Mesenchymal stem cell (in vitro differentiated cells and primary cell): Measurements from ENCODE around the gene ZFYVE9.

Experiments used
- DNase-seq: peaks from one replicate; pipeline ENCODE4 v3.0.0-alpha.2; 2013
- H2AFZ ChIP-seq: one replicate; pipeline ENCODE4 v1.6.1; 2013; ENCODE audit warnings: low read depth, mild to moderate bottlenecking, control low read depth, inconsistent platforms, low read length, moderate library complexity
- H2AK5ac ChIP-seq: 2 replicates; pipeline ENCODE4 v1.6.1; 2013; ENCODE audit warnings: low read length, moderate library complexity, mild to moderate bottlenecking, inconsistent platforms; ENCODE audit not compliant: severe bottlenecking
- H2BK120ac ChIP-seq: one replicate; pipeline ENCODE4 v1.6.1; 2013; ENCODE audit warnings: low read depth, mild to moderate bottlenecking, inconsistent platforms, low read length, moderate library complexity
- H2BK12ac ChIP-seq, 2 experiments: one replicate each; pipeline ENCODE4 v1.6.1; 2013; ENCODE audit warnings: inconsistent platforms in 2 of 2, low read length in 2 of 2, mild to moderate bottlenecking in 2 of 2, moderate library complexity in 2 of 2, control low read depth in 1 of 2
- H2BK15ac ChIP-seq: one replicate; pipeline ENCODE4 v1.6.1; 2013; ENCODE audit warnings: mild to moderate bottlenecking, low read depth, inconsistent platforms; ENCODE audit not compliant: poor library complexity, severe bottlenecking
- H2BK5ac ChIP-seq: 2 replicates; pipeline ENCODE4 v1.6.1; 2013; ENCODE audit warnings: low read depth, mild to moderate bottlenecking, low read length, control low read depth, inconsistent platforms; ENCODE audit not compliant: poor library complexity, severe bottlenecking
- H3K14ac ChIP-seq, 2 experiments: one replicate each; pipeline ENCODE4 v1.6.1; 2013; ENCODE audit warnings: inconsistent platforms in 2 of 2, low read length in 2 of 2, control low read depth in 1 of 2, mild to moderate bottlenecking in 1 of 2, moderate library complexity in 1 of 2
- H3K18ac ChIP-seq, 2 experiments: one replicate each; pipeline ENCODE4 v1.6.1; 2013; ENCODE audit warnings: inconsistent platforms in 2 of 2, low read length in 2 of 2, control low read depth in 1 of 2, low read depth in 1 of 2, mild to moderate bottlenecking in 1 of 2
- H3K23ac ChIP-seq, 2 experiments: one replicate each; pipeline ENCODE4 v1.6.1; 2013; ENCODE audit warnings: inconsistent platforms in 2 of 2, low read length in 2 of 2, mild to moderate bottlenecking in 2 of 2, moderate library complexity in 2 of 2, control low read depth in 1 of 2
- H3K27ac ChIP-seq: 2 replicates; pipeline ENCODE4 v1.5.1; 2013; ENCODE audit warnings: mild to moderate bottlenecking, moderate library complexity, low read length, control low read depth, inconsistent platforms; ENCODE audit not compliant: poor library complexity, severe bottlenecking
- H3K27me3 ChIP-seq, 2 experiments: 2 replicates each; pipeline versions ENCODE4 v1.6.1 to v1.7.0; 2013; ENCODE audit warnings: low read length in 2 of 2, mild to moderate bottlenecking in 2 of 2, moderate library complexity in 2 of 2, control low read depth in 1 of 2, inconsistent platforms in 1 of 2; ENCODE audit not compliant: control insufficient read depth in 1 of 2, insufficient read depth in 1 of 2
- H3K36me3 ChIP-seq, 2 experiments: 2 replicates each; pipeline versions ENCODE4 v1.6.1 to v1.7.0; 2013; ENCODE audit warnings: low read length in 2 of 2, control low read depth in 1 of 2, inconsistent platforms in 1 of 2, low read depth in 1 of 2, mild to moderate bottlenecking in 1 of 2; ENCODE audit not compliant: insufficient read depth in 2 of 2, control insufficient read depth in 1 of 2
- H3K4ac ChIP-seq, 2 experiments: one replicate each; pipeline ENCODE4 v1.6.1; 2013; ENCODE audit warnings: inconsistent platforms in 2 of 2, low read length in 2 of 2, mild to moderate bottlenecking in 2 of 2, moderate library complexity in 2 of 2, control low read depth in 1 of 2, low read depth in 1 of 2
- H3K4me1 ChIP-seq: 2 replicates; pipeline ENCODE4 v1.6.1; 2013; ENCODE audit warnings: low read depth, low read length, control low read depth; ENCODE audit not compliant: control insufficient read depth, insufficient read depth
- H3K4me2 ChIP-seq: 2 replicates; pipeline ENCODE4 v1.6.1; 2013; ENCODE audit warnings: low read length, mild to moderate bottlenecking, inconsistent platforms; ENCODE audit not compliant: poor library complexity, severe bottlenecking
- H3K4me3 ChIP-seq, 2 experiments: 2 replicates each; pipeline versions ENCODE4 v1.5.1 to v1.7.0; 2013; ENCODE audit warnings: low read length in 2 of 2, mild to moderate bottlenecking in 2 of 2, control low read depth in 1 of 2, low read depth in 1 of 2; ENCODE audit not compliant: insufficient read depth in 1 of 2
- H3K79me1 ChIP-seq: replicated peaks from 2 replicates; pipeline ENCODE4 v1.6.1; 2013; ENCODE audit warnings: mild to moderate bottlenecking, control low read depth, low read length, inconsistent platforms; ENCODE audit not compliant: poor library complexity, severe bottlenecking
- H3K9ac ChIP-seq: 2 replicates; pipeline ENCODE4 v1.7.0; 2013; ENCODE audit warnings: mild to moderate bottlenecking, low read length, moderate library complexity
- H3K9me3 ChIP-seq: 2 replicates; pipeline ENCODE4 v1.7.0; 2013; ENCODE audit warnings: mild to moderate bottlenecking, low read length; ENCODE audit not compliant: control insufficient read depth
- H4K8ac ChIP-seq: one replicate; pipeline ENCODE4 v1.6.1; 2013; ENCODE audit warnings: inconsistent platforms, mild to moderate bottlenecking, low read length, moderate library complexity
- H4K91ac ChIP-seq: one replicate; pipeline ENCODE4 v1.6.1; 2013; ENCODE audit warnings: mild to moderate bottlenecking, low read length, inconsistent platforms
- WGBS: methylation state at CpG from one replicate; pipeline ENCODE4 v1.1.7; 2013; ENCODE audit warnings: mixed read lengths; 5-methylcytosine and 5-hydroxymethylcytosine counted together

Gene ZFYVE9

DNA sequence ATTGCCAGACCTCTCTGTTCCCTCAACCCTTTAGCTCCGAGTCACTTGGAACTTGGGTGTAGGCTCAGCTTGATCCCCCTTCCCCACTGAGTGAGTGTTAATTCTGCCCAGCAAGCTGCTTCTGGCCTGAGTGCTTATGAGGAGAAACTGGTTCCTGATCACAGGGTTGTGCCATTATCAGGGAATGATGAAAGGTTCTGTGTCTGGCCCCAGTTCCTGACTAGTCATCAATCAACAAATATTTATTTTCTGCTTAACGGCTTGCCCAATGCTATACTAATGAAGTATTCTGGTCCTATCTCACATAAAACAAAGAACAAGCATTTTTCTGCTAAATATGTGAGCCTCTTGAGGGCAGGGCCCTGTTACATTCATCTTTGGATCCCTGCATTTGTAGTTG is 203.4 kb downstream of the ZFYVE9 start:
- no peak overlapping the region for H3K23ac ChIP-seq
- no peak overlapping the region for H2BK12ac ChIP-seq
- H2AFZ ChIP-seq: no peak overlapping the region
- H3K18ac ChIP-seq: no peak overlapping the region
- 91% methylated on average over 1 of the region's 2 CpGs for WGBS
- H3K36me3 ChIP-seq: peaks cover 10 to 25% of the 10 kb centered on the region in 2 experiments
- no peak overlapping the region for H3K9ac ChIP-seq
- H4K91ac ChIP-seq: no peak overlapping the region
- no peak overlapping the region for H2BK15ac ChIP-seq
- H3K4me2 ChIP-seq: no peak overlapping the region
- H3K14ac ChIP-seq: no peak overlapping the region
- no peak overlapping the region for H2BK5ac ChIP-seq
- no peak overlapping the region for H3K4me3 ChIP-seq
- H3K79me1 ChIP-seq: no peaks in the 10 kb centered on the region
- no peak overlapping the region for H2AK5ac ChIP-seq
- no peaks in the 10 kb centered on the region for H3K9me3 ChIP-seq
- H3K27ac ChIP-seq: no peak overlapping the region
- no peaks in the 10 kb centered on the region for H3K27me3 ChIP-seq
- peaks cover 2% of the 10 kb centered on the region for H3K4me1 ChIP-seq
- no peak overlapping the region for H2BK120ac ChIP-seq
- H3K4ac ChIP-seq: no peak overlapping the region
- H4K8ac ChIP-seq: peak overlapping the region; percentile 7
- no peak for DNase-seq

DNA sequence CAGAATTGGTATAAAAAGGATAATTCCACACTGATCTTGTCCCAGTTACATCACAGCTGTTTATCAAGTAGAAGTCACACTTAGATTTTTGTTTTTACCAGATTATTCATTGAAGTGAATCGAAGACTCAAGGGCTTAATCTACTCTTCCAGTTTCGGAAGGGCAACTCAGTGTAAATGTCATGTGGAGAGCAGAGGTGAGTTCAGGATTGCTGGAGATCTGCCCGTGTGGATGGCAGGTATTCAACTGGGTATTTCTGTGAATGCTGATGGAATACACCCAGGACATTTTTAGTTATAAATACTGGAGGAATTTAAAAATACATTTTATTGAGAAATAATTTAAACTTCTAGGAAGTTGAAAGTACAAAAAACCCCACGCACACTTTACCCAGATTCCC is 204.8 kb downstream of the ZFYVE9 start:
- no peak overlapping the region for H2BK120ac ChIP-seq
- 99% methylated on average over 4 of the region's 4 CpGs for WGBS
- no peak overlapping the region for H3K27ac ChIP-seq
- H3K23ac ChIP-seq: no peak overlapping the region
- no peak overlapping the region for H3K4me3 ChIP-seq
- H3K4ac ChIP-seq: no peak overlapping the region
- H3K9me3 ChIP-seq: no peaks in the 10 kb centered on the region
- no peak overlapping the region for H2AFZ ChIP-seq
- H3K4me1 ChIP-seq: peaks cover 2% of the 10 kb centered on the region
- no peak overlapping the region for H2BK12ac ChIP-seq
- no peaks in the 10 kb centered on the region for H3K79me1 ChIP-seq
- H2AK5ac ChIP-seq: no peak overlapping the region
- H2BK5ac ChIP-seq: no peak overlapping the region
- no peak overlapping the region for H3K14ac ChIP-seq
- no peak overlapping the region for H4K91ac ChIP-seq
- no peak overlapping the region for H3K4me2 ChIP-seq
- H2BK15ac ChIP-seq: no peak overlapping the region
- no peak overlapping the region for H4K8ac ChIP-seq
- H3K9ac ChIP-seq: no peak overlapping the region
- no peak for DNase-seq
- H3K18ac ChIP-seq: no peak overlapping the region
- peaks cover 14 to 31% of the 10 kb centered on the region in 2 experiments for H3K36me3 ChIP-seq
- no peaks in the 10 kb centered on the region for H3K27me3 ChIP-seq

- H3K4me2 ChIP-seq: no peak overlapping the region
- H4K91ac ChIP-seq: no peak overlapping the region
- peak overlapping the region; percentile 19 for H4K8ac ChIP-seq
- no peaks in the 10 kb centered on the region for H3K27me3 ChIP-seq
- 33% methylated on average over 8 of the region's 8 CpGs for WGBS
- H2BK5ac ChIP-seq: no peak overlapping the region
- H2BK120ac ChIP-seq: no peak overlapping the region
- H3K4me3 ChIP-seq: no peak overlapping the region
- H3K79me1 ChIP-seq: peaks cover under 1% of the 10 kb centered on the region
- DNase-seq: peak; percentile 61
- H3K36me3 ChIP-seq: peaks cover 28 to 52% of the 10 kb centered on the region in 2 experiments
- H3K18ac ChIP-seq: no peak overlapping the region
- no peaks in the 10 kb centered on the region for H3K9me3 ChIP-seq
- H2BK12ac ChIP-seq: no peak overlapping the region
- no peak overlapping the region for H3K9ac ChIP-seq
- H2AFZ ChIP-seq: no peak overlapping the region
- H3K14ac ChIP-seq: no peak overlapping the region
- H3K27ac ChIP-seq: no peak overlapping the region
- no peak overlapping the region for H3K4ac ChIP-seq
- H2BK15ac ChIP-seq: no peak overlapping the region
- no peak overlapping the region for H2AK5ac ChIP-seq
- no peak overlapping the region for H3K23ac ChIP-seq
- peaks cover 2% of the 10 kb centered on the region for H3K4me1 ChIP-seq
Measured at GRCh38 chr1:52348704-52349300, 206.9 kb downstream of the ZFYVE9 start.

- Histone ChIP-seq H2AK5ac (no peak overlapping the region), H3K27ac (no peak overlapping the region), H2BK15ac (no peak overlapping the region), H2BK5ac (no peak overlapping the region), H3K18ac (no peak overlapping the region), H3K4me1 (peaks cover 2% of the 10 kb centered on the region), H3K36me3 (peaks cover 61 to 66% of the 10 kb centered on the region in 2 experiments), H2AFZ (no peak overlapping the region), H2BK120ac (no peak overlapping the region), H3K27me3 (no peaks in the 10 kb centered on the region), H3K23ac (no peak overlapping the region), H3K14ac (no peak overlapping the region), H3K9ac (no peak overlapping the region), H3K4me3 (no peak overlapping the region), H4K8ac (no peak overlapping the region), H3K4ac (no peak overlapping the region), H2BK12ac (no peak overlapping the region), H3K9me3 (no peaks in the 10 kb centered on the region), H4K91ac (no peak overlapping the region), H3K79me1 (peaks cover 17% of the 10 kb centered on the region), H3K4me2 (no peak overlapping the region)
- WGBS: 96% methylated on average over 6 of the region's 7 CpGs
- no peak for DNase-seq
Measured at GRCh38 chr1:52352690-52353089, 210.8 kb downstream of the ZFYVE9 start.
